Muscle layer of colon (tissue), 2 donors: Measurements from ENCODE around the gene EXOC3L4.

ENCODE experiments used
- H3K27ac ChIP-seq: one replicate; pipeline ENCODE4 v1.7.0; 2013; ENCODE audit warnings: low read depth, mild to moderate bottlenecking, low read length, moderate library complexity
- H3K27me3 ChIP-seq, 2 donors: one replicate each; pipeline ENCODE4 v1.7.0; 2013; ENCODE audit warnings: low read length in 2 of 2, mild to moderate bottlenecking in 2 of 2; ENCODE audit not compliant: insufficient read depth in 2 of 2, control insufficient read depth in 1 of 2
- H3K36me3 ChIP-seq: one replicate; pipeline ENCODE4 v1.7.0; 2013; ENCODE audit warnings: mild to moderate bottlenecking, low read length; ENCODE audit not compliant: insufficient read depth
- H3K4me1 ChIP-seq: one replicate; pipeline ENCODE4 v1.7.0; 2013; ENCODE audit warnings: mild to moderate bottlenecking, low read length; ENCODE audit not compliant: insufficient read depth
- H3K4me3 ChIP-seq, 2 donors: one replicate each; pipeline ENCODE4 v1.7.0; 2013; ENCODE audit warnings: low read length in 2 of 2, low read depth in 1 of 2, mild to moderate bottlenecking in 1 of 2, moderate library complexity in 1 of 2
- H3K9ac ChIP-seq: one replicate; pipeline ENCODE4 v1.7.0; 2013; ENCODE audit warnings: low read length
- H3K9me3 ChIP-seq: one replicate; pipeline ENCODE4 v1.7.0; 2013; ENCODE audit warnings: mild to moderate bottlenecking, low read length
- donor health status: abdominal sarcoma.
- donor health status: Adenocarcinoma of cecum.

Gene EXOC3L4

DNA sequence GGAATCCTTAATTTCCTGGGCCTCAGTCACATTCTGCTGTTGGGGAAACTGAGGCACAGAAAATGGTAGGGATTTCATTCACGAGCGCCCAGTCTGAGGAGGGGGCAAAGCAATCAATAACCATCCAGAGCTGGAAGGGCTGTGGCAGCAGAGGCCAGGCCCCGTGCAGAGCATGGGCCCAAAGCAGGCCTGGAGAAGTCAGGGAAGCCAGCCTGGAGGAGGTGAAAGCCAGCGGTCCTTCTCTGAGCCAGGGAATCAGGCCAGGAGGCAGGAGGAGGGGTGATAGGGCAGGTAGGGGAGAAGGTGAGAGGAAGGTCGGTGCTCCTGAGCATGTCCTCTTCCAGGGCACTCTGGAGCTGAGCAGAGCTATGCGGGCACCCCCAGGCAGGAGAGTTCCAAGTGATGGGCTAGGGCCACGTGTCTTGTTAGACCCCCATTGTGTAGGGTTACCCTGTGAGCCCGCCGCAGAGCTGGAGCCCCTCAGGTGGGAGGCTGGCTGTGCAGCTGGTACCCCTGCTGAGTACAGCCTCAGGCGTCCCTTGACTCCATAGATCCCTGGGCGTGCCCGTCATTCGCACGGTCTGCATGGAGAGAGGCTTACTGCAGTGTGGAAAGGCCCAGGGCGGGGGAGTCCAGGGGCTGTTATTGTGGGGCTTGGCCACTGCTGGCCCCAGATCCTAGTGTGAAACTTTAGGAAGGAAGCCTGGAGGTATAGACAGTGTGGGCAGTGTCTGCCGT is 33.5 kb downstream of the EXOC3L4 start:
- Histone ChIP-seq H3K9ac (no peak overlapping the region), H3K4me3 (no peak overlapping the region), H3K27me3 (peaks cover 0 to 22% of the 10 kb centered on the region in 2 donors), H3K4me1 (peaks cover 29% of the 10 kb centered on the region), H3K9me3 (no peaks in the 10 kb centered on the region), H3K27ac (no peak overlapping the region), H3K36me3 (no peaks in the 10 kb centered on the region)

DNA sequence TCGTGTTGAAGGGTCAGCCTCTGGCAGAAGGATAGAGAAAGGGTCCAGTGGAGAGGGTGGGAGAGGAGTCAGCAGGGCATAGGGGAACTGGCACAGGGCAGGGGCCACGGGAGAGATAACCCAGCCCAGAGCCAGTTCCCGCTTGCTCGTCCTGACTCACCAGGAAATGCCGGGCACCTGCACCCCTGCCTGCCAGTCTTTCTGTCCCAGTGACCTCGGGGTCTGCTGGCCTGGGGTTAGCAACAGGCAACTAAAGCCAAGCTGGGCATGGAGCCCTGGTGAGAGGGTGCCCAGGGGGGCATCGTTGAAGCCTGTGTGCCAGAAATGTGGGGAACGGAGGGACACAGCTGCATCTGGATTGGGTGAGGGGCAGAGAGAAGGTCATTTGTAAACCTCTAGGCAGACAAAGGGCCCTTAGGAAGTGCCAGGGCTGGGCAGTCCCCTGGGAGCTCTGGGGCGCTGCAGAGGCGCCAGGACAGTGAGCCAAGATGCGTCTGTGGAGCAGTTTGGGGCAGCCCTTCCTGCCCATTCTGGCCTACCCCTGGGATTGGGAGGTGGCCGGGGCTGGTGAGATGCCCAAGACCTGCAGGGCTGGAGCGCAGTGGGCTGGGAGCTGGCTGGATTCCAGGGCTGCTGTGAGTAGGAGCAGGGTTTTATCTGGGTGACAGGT is 34.2 kb downstream of the EXOC3L4 start:
- peaks cover 29% of the 10 kb centered on the region for H3K4me1 ChIP-seq
- no peak overlapping the region for H3K4me3 ChIP-seq
- no peaks in the 10 kb centered on the region for H3K36me3 ChIP-seq
- H3K27me3 ChIP-seq, result peaks cover 0 to 15% of the 10 kb centered on the region in 2 donors
- H3K27ac ChIP-seq, result no peak overlapping the region
- no peaks in the 10 kb centered on the region for H3K9me3 ChIP-seq
- no peak overlapping the region for H3K9ac ChIP-seq

DNA sequence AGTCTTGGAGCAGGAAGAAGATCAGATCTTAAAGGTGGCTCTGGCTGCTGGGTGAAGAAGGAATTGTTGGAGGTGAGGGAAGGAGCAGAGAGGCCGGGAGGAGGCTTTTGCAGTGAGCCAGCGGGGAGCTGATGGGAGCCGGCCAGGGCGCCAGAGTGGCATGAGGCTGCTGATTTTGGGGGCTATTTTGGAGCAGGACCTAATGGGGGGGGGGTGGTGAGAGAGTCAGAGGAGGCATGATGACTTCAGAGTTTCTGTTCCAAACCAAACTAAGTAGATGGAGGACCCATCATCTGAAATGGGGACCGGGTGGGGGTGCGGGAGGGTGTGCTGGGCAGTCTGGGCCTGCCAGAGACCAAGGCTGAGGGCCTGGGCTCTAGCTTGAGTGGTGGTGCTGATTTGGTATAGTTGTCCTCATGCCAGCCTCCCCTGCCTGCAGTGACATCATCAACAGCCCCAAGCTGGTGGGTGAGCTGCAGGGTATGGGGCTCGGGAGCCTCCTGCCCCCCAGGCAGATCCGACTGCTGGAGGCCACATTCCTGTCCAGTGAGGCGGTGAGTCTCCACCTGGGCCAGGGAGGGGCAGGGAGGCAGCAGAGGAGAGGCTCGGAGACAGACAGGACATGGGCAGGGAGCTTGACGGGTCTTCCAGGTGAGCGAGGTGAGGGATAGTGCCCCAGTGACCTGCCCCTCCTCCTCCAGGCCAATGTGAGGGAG is 34.9 kb downstream of the EXOC3L4 start:
- Histone ChIP-seq H3K4me3 (no peak overlapping the region), H3K4me1 (peaks cover 27% of the 10 kb centered on the region), H3K27me3 (peaks cover 0 to 10% of the 10 kb centered on the region in 2 donors), H3K9me3 (no peaks in the 10 kb centered on the region), H3K9ac (no peak overlapping the region), H3K27ac (no peak overlapping the region), H3K36me3 (no peaks in the 10 kb centered on the region)

DNA sequence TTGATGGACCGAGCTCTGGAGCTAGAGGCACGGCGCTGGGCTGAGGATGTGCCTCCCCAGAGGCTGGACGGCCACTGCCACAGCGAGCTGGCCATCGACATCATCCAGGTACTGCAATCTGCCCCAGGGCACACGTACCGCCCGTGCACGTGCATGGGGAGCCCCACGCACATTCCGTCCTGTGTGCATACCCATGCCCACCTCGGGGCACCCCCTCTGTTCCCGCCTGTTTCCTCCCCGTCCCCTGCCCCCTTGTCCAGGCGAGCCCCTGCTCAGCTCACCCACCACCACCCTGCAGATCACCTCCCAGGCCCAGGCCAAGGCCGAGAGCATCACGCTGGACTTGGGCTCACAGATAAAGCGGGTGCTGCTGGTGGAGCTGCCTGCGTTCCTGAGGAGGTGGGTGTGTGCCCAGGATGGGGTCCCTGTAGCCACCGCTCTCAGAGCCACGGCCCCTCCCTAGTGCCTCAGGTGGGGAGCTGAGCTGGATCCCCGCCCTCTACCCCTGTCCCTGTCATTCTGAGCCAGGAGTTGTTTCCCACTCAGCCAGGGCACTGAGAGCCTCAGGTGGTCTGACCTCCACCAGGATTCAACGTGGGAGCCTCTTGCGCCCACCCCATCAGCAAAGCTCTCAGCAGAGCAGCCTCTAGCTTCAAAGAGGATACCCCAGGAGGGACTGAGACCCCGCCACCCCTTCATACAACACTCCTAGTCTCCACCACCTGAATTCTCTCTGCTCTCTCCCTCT is 35.7 kb downstream of the EXOC3L4 start:
- no peak overlapping the region for H3K27ac ChIP-seq
- no peaks in the 10 kb centered on the region for H3K9me3 ChIP-seq
- peaks cover 22% of the 10 kb centered on the region for H3K4me1 ChIP-seq
- H3K9ac ChIP-seq, result no peak overlapping the region
- H3K36me3 ChIP-seq, result no peaks in the 10 kb centered on the region
- H3K27me3 ChIP-seq, result peaks cover 0 to 8% of the 10 kb centered on the region in 2 donors
- H3K4me3 ChIP-seq, result no peak overlapping the region

DNA sequence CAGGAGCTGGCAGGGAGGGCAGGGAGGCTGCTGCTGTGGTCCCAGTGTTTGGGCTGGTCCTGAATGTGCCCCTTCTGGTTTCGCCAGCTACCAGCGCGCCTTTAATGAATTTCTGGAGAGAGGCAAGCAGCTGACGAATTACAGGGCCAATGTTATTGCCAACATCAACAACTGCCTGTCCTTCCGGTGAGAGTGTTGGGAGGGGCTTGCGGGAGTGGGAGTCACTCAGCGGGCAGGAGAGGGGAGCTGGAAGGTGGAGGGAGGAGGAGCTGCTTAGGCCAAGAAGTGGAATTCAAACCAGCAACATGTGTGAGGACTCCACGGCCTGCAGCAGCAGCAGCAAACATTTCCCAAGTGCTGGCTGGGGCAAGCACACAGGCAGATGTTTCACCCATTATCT is 36.4 kb downstream of the EXOC3L4 start:
- Histone ChIP-seq H3K9me3 (no peaks in the 10 kb centered on the region), H3K27ac (no peak overlapping the region), H3K4me1 (peaks cover 22% of the 10 kb centered on the region), H3K27me3 (peaks cover 0 to 7% of the 10 kb centered on the region in 2 donors), H3K4me3 (no peak overlapping the region), H3K9ac (no peak overlapping the region), H3K36me3 (no peaks in the 10 kb centered on the region)

DNA sequence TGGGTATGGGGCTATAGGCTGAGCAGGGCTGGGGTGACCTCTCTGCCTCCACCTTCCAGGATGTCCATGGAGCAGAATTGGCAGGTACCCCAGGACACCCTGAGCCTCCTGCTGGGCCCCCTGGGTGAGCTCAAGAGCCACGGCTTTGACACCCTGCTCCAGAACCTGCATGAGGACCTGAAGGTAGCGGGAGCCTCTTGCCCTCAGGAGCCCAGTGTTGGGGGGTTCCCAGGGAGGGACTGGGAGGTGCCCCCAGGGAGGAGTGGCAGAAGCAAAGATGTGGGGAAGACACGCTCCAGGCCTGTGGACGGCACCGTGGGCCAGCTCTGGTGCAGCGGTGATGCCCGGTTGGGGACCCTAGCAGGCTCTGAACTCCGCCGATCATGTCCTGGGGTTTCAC is 37.1 kb downstream of the EXOC3L4 start:
- Histone ChIP-seq H3K27ac (no peak overlapping the region), H3K4me1 (peaks cover 23% of the 10 kb centered on the region), H3K4me3 (no peak overlapping the region), H3K9me3 (no peaks in the 10 kb centered on the region), H3K27me3 (peaks cover 0 to under 1% of the 10 kb centered on the region in 2 donors), H3K36me3 (no peaks in the 10 kb centered on the region), H3K9ac (no peak overlapping the region)

DNA sequence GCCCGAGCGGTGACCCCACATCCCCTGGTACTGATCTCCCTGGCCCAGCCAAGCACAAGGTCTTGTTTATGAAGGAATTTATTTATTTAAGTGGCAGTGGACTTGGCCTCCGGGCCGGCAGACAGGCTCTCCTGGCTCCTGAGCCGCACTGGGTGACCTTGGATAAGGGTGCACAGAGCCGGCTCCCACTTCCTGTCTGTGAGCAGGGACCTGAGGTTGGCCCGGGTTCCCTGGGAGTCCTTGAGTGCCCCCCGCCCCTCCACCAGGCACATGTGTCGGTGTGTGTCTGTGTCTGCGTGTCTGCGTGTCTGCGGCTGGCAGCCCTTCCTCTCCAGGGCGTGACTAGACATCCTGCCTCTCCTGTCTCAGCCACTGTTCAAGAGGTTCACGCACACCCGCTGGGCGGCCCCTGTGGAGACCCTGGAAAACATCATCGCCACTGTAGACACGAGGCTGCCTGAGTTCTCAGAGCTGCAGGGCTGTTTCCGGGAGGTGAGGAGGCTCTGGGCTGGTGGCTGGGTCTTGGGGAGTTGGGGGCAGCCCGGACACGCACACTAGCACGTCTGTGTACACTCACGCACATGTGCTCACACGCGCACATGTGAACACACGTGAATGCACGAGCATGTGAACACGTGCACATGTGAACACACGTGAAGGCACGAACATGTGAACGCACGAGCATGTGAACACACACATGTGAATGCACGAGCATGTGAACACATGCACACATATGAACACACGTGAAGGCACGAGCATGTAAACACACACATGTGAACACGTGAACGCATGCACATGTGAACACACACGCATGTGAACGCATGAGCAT is 38.1 kb downstream of the EXOC3L4 start:
- Histone ChIP-seq H3K4me1 (peaks cover 32% of the 10 kb centered on the region), H3K36me3 (no peaks in the 10 kb centered on the region), H3K27ac (no peak overlapping the region), H3K9me3 (no peaks in the 10 kb centered on the region), H3K27me3 (no peaks in the 10 kb centered on the region), H3K9ac (no peak overlapping the region), H3K4me3 (no peak overlapping the region)

DNA sequence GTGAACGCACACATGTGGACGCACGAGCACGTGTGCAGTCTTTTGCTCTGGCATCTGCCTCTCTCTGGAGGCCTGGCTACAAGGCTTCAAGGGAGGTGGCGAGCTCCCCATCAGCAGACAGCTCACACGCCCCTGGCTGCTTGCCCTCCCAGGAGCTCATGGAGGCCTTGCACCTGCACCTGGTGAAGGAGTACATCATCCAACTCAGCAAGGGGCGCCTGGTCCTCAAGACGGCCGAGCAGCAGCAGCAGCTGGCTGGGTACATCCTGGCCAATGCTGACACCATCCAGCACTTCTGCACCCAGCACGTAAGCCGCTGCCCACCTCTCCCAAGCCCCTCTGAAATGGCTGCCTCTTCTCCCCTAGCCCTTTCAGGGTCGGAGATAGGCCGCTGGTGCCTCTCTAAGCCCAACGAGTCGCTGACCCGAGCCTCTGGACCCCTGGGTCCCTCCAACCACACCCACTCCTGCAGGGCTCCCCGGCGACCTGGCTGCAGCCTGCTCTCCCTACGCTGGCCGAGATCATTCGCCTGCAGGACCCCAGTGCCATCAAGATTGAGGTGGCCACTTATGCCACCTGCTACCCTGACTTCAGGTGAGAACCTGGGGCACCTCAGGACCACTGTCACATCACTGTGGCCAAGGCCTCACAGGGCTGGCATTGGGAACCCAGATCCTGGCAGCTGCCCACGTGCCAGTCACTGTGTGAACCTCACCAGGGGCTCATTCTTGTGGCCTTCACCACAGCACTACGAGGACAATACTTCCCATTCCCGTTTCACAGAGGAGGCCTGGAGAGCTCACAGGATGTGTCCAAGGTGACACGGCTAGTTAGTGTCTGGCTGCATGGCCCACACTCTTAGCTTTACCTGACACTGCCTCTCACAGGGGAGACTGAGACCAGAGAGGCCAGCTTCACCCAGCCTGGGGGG is 39.0 kb downstream of the EXOC3L4 start:
- H3K9me3 ChIP-seq, result no peaks in the 10 kb centered on the region
- no peak overlapping the region for H3K4me3 ChIP-seq
- peaks cover 0 to under 1% of the 10 kb centered on the region in 2 donors for H3K27me3 ChIP-seq
- H3K9ac ChIP-seq, result no peak overlapping the region
- peaks cover 39% of the 10 kb centered on the region for H3K4me1 ChIP-seq
- no peak overlapping the region for H3K27ac ChIP-seq
- no peaks in the 10 kb centered on the region for H3K36me3 ChIP-seq

DNA sequence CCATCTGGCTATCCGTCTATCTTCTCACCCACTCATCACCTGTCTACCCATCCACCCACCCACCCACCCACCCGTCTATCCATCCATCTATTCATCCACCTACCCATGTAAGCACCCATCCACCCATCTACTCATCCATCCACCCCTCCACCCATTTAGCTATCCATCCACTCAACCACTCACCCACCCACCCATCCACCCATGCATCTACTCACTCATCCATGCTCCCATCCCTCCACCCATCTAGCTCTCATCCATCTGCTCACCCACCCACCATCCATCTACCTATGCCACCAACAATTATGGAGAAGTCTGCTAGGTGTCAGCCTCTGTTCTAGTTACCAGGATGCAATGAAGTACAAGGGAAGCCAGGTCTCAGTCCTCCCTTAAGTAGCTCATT is 39.9 kb downstream of the EXOC3L4 start:
- H3K4me3 ChIP-seq, result no peak overlapping the region
- peaks cover 0 to 10% of the 10 kb centered on the region in 2 donors for H3K27me3 ChIP-seq
- no peak overlapping the region for H3K9ac ChIP-seq
- peaks cover 39% of the 10 kb centered on the region for H3K4me1 ChIP-seq
- no peak overlapping the region for H3K27ac ChIP-seq
- H3K36me3 ChIP-seq, result no peaks in the 10 kb centered on the region
- H3K9me3 ChIP-seq, result no peaks in the 10 kb centered on the region

DNA sequence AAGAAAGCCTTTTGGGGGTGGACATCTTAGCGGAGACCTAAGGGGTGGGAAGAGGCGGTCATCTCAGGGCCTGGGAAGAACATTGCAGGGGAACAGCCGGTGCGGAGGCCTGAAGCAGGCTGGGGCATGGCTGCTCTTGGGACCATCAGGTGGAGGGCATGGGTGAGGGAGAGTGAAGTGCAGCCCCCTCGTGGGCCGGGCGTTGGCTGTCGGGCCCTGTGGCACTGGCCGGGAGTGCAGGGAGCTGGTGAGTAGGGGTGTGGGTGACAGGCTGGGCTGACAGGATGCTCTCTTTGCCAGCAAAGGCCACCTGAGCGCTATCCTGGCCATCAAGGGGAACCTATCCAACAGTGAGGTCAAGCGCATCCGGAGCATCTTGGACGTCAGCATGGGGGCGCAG is 40.4 kb downstream of the EXOC3L4 start:
- no peaks in the 10 kb centered on the region for H3K36me3 ChIP-seq
- H3K27ac ChIP-seq, result no peak overlapping the region
- no peak overlapping the region for H3K9ac ChIP-seq
- peaks cover 0 to 14% of the 10 kb centered on the region in 2 donors for H3K27me3 ChIP-seq
- no peak overlapping the region for H3K4me3 ChIP-seq
- H3K9me3 ChIP-seq, result no peaks in the 10 kb centered on the region
- H3K4me1 ChIP-seq, result peaks cover 39% of the 10 kb centered on the region
